ENCODE results near the gene RAB33A.
"Not testable (repeated sequence)": the region's sequence is repeated elsewhere in the genome, so short reads cannot be mapped to it uniquely, and the experiment has no call there.

Gene RAB33A

GRCh38 chrX:130196466-130196865 lies 24.7 kb downstream of the RAB33A start:
- H3K4me3 ChIP-seq (ENCODE audit: low read depth in 1 of 2, low read length in 2 of 2), result no peak overlapping the region
- H3K27me3 ChIP-seq (ENCODE audit: low read depth, low read length), result no peaks in the 10 kb centered on the region
- H3K27ac ChIP-seq (ENCODE audit: low read length), result no peak overlapping the region
- no peaks in the 10 kb centered on the region for H3K4me1 ChIP-seq (ENCODE audit: control insufficient read depth in 1 of 2, insufficient read depth in 2 of 2, low read length in 2 of 2)
- no peaks in the 10 kb centered on the region for H3K9me3 ChIP-seq (ENCODE audit: control insufficient read depth in 1 of 2, low read length in 2 of 2)
- H3K36me3 ChIP-seq (ENCODE audit: control insufficient read depth in 1 of 2, insufficient read depth in 2 of 2, low read length in 2 of 2), result no peaks in the 10 kb centered on the region

GRCh38 chrX:130197464-130197863 lies 25.7 kb downstream of the RAB33A start:
- Histone ChIP-seq H3K4me1 (ENCODE audit: control insufficient read depth in 1 of 2, insufficient read depth in 2 of 2, low read length in 2 of 2) (no peaks in the 10 kb centered on the region), H3K4me3 (ENCODE audit: low read depth in 1 of 2, low read length in 2 of 2) (no peak overlapping the region), H3K27me3 (ENCODE audit: low read depth, low read length) (no peaks in the 10 kb centered on the region), H3K27ac (ENCODE audit: low read length) (no peak overlapping the region), H3K36me3 (ENCODE audit: control insufficient read depth in 1 of 2, insufficient read depth in 2 of 2, low read length in 2 of 2) (no peaks in the 10 kb centered on the region), H3K9me3 (ENCODE audit: control insufficient read depth in 1 of 2, low read length in 2 of 2) (no peaks in the 10 kb centered on the region)

GRCh38 chrX:130204647-130205046 lies 32.9 kb downstream of the RAB33A start:
- Histone ChIP-seq H3K9me3 (ENCODE audit: control insufficient read depth in 1 of 2, low read length in 2 of 2) (no peaks in the 10 kb centered on the region), H3K4me1 (ENCODE audit: control insufficient read depth in 1 of 2, insufficient read depth in 2 of 2, low read length in 2 of 2) (no peaks in the 10 kb centered on the region), H3K27me3 (ENCODE audit: low read depth, low read length) (no peaks in the 10 kb centered on the region), H3K36me3 (ENCODE audit: control insufficient read depth in 1 of 2, insufficient read depth in 2 of 2, low read length in 2 of 2) (no peaks in the 10 kb centered on the region), H3K27ac (ENCODE audit: low read length) (no peak overlapping the region), H3K4me3 (ENCODE audit: low read depth in 1 of 2, low read length in 2 of 2) (no peak overlapping the region)

GRCh38 chrX:130211415-130212186 lies 39.8 kb downstream of the RAB33A start:
- Histone ChIP-seq H3K36me3 (ENCODE audit: control insufficient read depth in 1 of 2, insufficient read depth in 2 of 2, low read length in 2 of 2) (peaks cover 0 to 4% of the 10 kb centered on the region in 2 donors), H3K9me3 (ENCODE audit: control insufficient read depth in 1 of 2, low read length in 2 of 2) (no peaks in the 10 kb centered on the region), H3K27me3 (ENCODE audit: low read depth, low read length) (no peaks in the 10 kb centered on the region), H3K27ac (ENCODE audit: low read length) (no peak overlapping the region), H3K4me1 (ENCODE audit: control insufficient read depth in 1 of 2, insufficient read depth in 2 of 2, low read length in 2 of 2) (no peaks in the 10 kb centered on the region), H3K4me3 (ENCODE audit: low read depth in 1 of 2, low read length in 2 of 2) (no peak overlapping the region)

GRCh38 chrX:130212371-130212770 lies 40.6 kb downstream of the RAB33A start:
- Histone ChIP-seq H3K4me3 (ENCODE audit: low read depth in 1 of 2, low read length in 2 of 2) (no peak overlapping the region), H3K36me3 (ENCODE audit: control insufficient read depth in 1 of 2, insufficient read depth in 2 of 2, low read length in 2 of 2) (peaks cover 0 to 7% of the 10 kb centered on the region in 2 donors), H3K27ac (ENCODE audit: low read length) (no peak overlapping the region), H3K9me3 (ENCODE audit: control insufficient read depth in 1 of 2, low read length in 2 of 2) (no peaks in the 10 kb centered on the region), H3K4me1 (ENCODE audit: control insufficient read depth in 1 of 2, insufficient read depth in 2 of 2, low read length in 2 of 2) (no peaks in the 10 kb centered on the region), H3K27me3 (ENCODE audit: low read depth, low read length) (no peaks in the 10 kb centered on the region)

- peaks cover 0 to 7% of the 10 kb centered on the region in 2 donors for H3K36me3 ChIP-seq (ENCODE audit: control insufficient read depth in 1 of 2, insufficient read depth in 2 of 2, low read length in 2 of 2)
- no peak overlapping the region for H3K27ac ChIP-seq (ENCODE audit: low read length)
- no peaks in the 10 kb centered on the region for H3K4me1 ChIP-seq (ENCODE audit: control insufficient read depth in 1 of 2, insufficient read depth in 2 of 2, low read length in 2 of 2)
- H3K27me3 ChIP-seq (ENCODE audit: low read depth, low read length), result no peaks in the 10 kb centered on the region
- H3K4me3 ChIP-seq (ENCODE audit: low read depth in 1 of 2, low read length in 2 of 2), result no peak overlapping the region
- no peaks in the 10 kb centered on the region for H3K9me3 ChIP-seq (ENCODE audit: control insufficient read depth in 1 of 2, low read length in 2 of 2)
Observed at GRCh38 chrX:130213376-130213775, 41.6 kb downstream of the RAB33A start.

- no peak overlapping the region for H3K4me3 ChIP-seq (ENCODE audit: low read depth in 1 of 2, low read length in 2 of 2)
- peaks cover 0 to 7% of the 10 kb centered on the region in 2 donors for H3K36me3 ChIP-seq (ENCODE audit: control insufficient read depth in 1 of 2, insufficient read depth in 2 of 2, low read length in 2 of 2)
- H3K27me3 ChIP-seq (ENCODE audit: low read depth, low read length), result no peaks in the 10 kb centered on the region
- no peaks in the 10 kb centered on the region for H3K4me1 ChIP-seq (ENCODE audit: control insufficient read depth in 1 of 2, insufficient read depth in 2 of 2, low read length in 2 of 2)
- H3K27ac ChIP-seq (ENCODE audit: low read length), result no peak overlapping the region
- no peaks in the 10 kb centered on the region for H3K9me3 ChIP-seq (ENCODE audit: control insufficient read depth in 1 of 2, low read length in 2 of 2)
Observed at GRCh38 chrX:130216320-130216719, 44.6 kb downstream of the RAB33A start.

- Histone ChIP-seq H3K9me3 (ENCODE audit: control insufficient read depth in 1 of 2, low read length in 2 of 2) (no peaks in the 10 kb centered on the region), H3K27ac (ENCODE audit: low read length) (no peak overlapping the region), H3K4me3 (ENCODE audit: low read depth in 1 of 2, low read length in 2 of 2) (no peak overlapping the region), H3K4me1 (ENCODE audit: control insufficient read depth in 1 of 2, insufficient read depth in 2 of 2, low read length in 2 of 2) (no peaks in the 10 kb centered on the region), H3K36me3 (ENCODE audit: control insufficient read depth in 1 of 2, insufficient read depth in 2 of 2, low read length in 2 of 2) (peaks cover 0 to 7% of the 10 kb centered on the region in 2 donors), H3K27me3 (ENCODE audit: low read depth, low read length) (no peaks in the 10 kb centered on the region)
Observed at GRCh38 chrX:130224810-130225209, 53.0 kb downstream of the RAB33A start.

GRCh38 chrX:130228871-130229270 lies 57.1 kb downstream of the RAB33A start:
- Histone ChIP-seq H3K27me3 (ENCODE audit: low read depth, low read length) (no peaks in the 10 kb centered on the region), H3K27ac (ENCODE audit: low read length) (no peak overlapping the region), H3K4me1 (ENCODE audit: control insufficient read depth in 1 of 2, insufficient read depth in 2 of 2, low read length in 2 of 2) (no peaks in the 10 kb centered on the region), H3K36me3 (ENCODE audit: control insufficient read depth in 1 of 2, insufficient read depth in 2 of 2, low read length in 2 of 2) (peaks cover 0 to 7% of the 10 kb centered on the region in 2 donors), H3K9me3 (ENCODE audit: control insufficient read depth in 1 of 2, low read length in 2 of 2) (no peaks in the 10 kb centered on the region), H3K4me3 (ENCODE audit: low read depth in 1 of 2, low read length in 2 of 2) (no peak overlapping the region)

GRCh38 chrX:130231184-130231583 lies 59.4 kb downstream of the RAB33A start:
- H3K4me3 ChIP-seq (ENCODE audit: low read depth in 1 of 2, low read length in 2 of 2); H3K4me1 ChIP-seq (ENCODE audit: control insufficient read depth in 1 of 2, insufficient read depth in 2 of 2, low read length in 2 of 2); H3K36me3 ChIP-seq (ENCODE audit: control insufficient read depth in 1 of 2, insufficient read depth in 2 of 2, low read length in 2 of 2); H3K27me3 ChIP-seq (ENCODE audit: low read depth, low read length); H3K9me3 ChIP-seq (ENCODE audit: control insufficient read depth in 1 of 2, low read length in 2 of 2); H3K27ac ChIP-seq (ENCODE audit: low read length): not testable (repeated sequence)
